AG10803 (cell line): ENCODE results near the gene PIK3R3.

ENCODE experiments used
- DNase-seq: peaks from one replicate; pipeline ENCODE4 v3.0.0; 2010; ENCODE audit warnings: low read depth
- H3K4me3 ChIP-seq: 2 replicates; pipeline ENCODE4 v1.5.1; 2011; ENCODE audit warnings: mild to moderate bottlenecking, low read length, control low read depth
- CTCF ChIP-seq: conservative IDR thresholded peaks from 2 replicates; pipeline ENCODE4 v1.5.1; 2011; ENCODE audit warnings: mild to moderate bottlenecking, low read length, control low read depth, inconsistent platforms

Gene PIK3R3

GRCh38 chr1:46134660-46135331 lies 2.4 kb upstream of the PIK3R3 start:
- no peak overlapping the region for H3K4me3 ChIP-seq
- TF ChIP-seq CTCF = no peak
- peak; percentile 56 for DNase-seq

GRCh38 chr1:46133781-46134350 lies 1.4 kb upstream of the PIK3R3 start:
- no peak for DNase-seq
- H3K4me3 ChIP-seq = peak overlapping the region; percentile 77; the same call in 1 of the 2 replicates
- no peak for TF ChIP-seq CTCF

GRCh38 chr1:46133181-46133658 lies 791 bp upstream of the PIK3R3 start:
- H3K4me3 ChIP-seq = peak overlapping the region; percentile 77
- TF ChIP-seq CTCF = no peak
- DNase-seq = no peak

GRCh38 chr1:46131712-46132528 lies 509 bp downstream of the PIK3R3 start:
- TF ChIP-seq CTCF = no peak
- peak overlapping the region; percentile 76 for H3K4me3 ChIP-seq
- no peak for DNase-seq

DNA sequence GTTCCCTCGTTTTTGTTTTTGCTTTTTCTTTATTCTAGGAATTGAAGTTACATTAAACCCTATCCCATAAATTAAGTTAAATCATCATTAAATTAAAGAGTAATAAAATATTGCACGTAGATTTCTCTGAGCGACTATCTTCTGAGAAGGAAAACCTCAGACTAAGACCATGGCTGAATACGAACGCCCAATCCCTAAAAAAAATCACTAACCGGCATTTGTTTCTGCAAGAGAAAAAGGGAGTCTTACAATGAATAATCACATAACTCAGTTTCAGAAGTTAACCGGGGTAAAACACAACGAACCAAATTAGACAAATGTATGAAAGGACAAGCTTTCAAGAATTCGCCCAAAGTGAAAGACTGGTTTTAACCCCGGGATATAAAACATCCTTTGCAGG lies 1.3 kb downstream of the PIK3R3 start:
- DNase-seq = no peak
- TF ChIP-seq CTCF = no peak
- peak overlapping the region; percentile 76 for H3K4me3 ChIP-seq

GRCh38 chr1:46130606-46131005 lies 1.8 kb downstream of the PIK3R3 start:
- no peak for TF ChIP-seq CTCF
- H3K4me3 ChIP-seq = peak overlapping the region; percentile 76
- no peak for DNase-seq

- DNase-seq = no peak
Measured at GRCh38 chr1:46130121-46130520, 2.3 kb downstream of the PIK3R3 start.

More at GRCh38 chr1:46130121-46130520, 2.3 kb downstream of the PIK3R3 start:
- TF ChIP-seq CTCF = no peak
- H3K4me3 ChIP-seq = no peak overlapping the region
